ENCODE results near the gene DIABLO.

GRCh38 chr12:122197612-122197966, 28.3 kb downstream of the DIABLO start:
- TF ChIP-seq POLR2A (IDR thresholded peaks at IDR 0.05) (no peak), CTCF (IDR thresholded peaks at IDR 0.05) (no peak), POLR2AphosphoS5 (IDR thresholded peaks at IDR 0.05) (no peak)

All from prostate gland (tissue), 2 donors.